HCT116 (cell line): Measurements from ENCODE around the gene TPR. TPM values are rescaled to one million over a fixed set of nuclear protein-coding genes. Genes with fewer than 3 reads are reported as not detected.

Experiments used
- ATAC-seq: fragments of 200-7000 bp; cut with Tn5 transposase; 2 replicates; pipeline ENCODE4 v1.9.1; 2020; ENCODE audit warnings: mild to moderate bottlenecking, moderate library complexity
- BruUV-seq: library from RNA; stranded (reverse); fragments of 400-500 nt; replicated peaks from 2 replicates; lab custom pipeline; 2021; lab: Mats Ljungman, UMichigan
- CTCF ChIA-PET: fragments of 300-600 bp; sonication (Branson Sonifier 250); formaldehyde crosslinking; loops from one replicate; lab custom pipeline; 2021; ENCODE audit warnings: antibody characterized with exemption; lab: Charles Lee
- POLR2A ChIA-PET: fragments of 300-600, 350-600 bp; sonication (Branson Sonifier 250); formaldehyde crosslinking; loops from one replicate; lab custom pipeline; 2021; ENCODE audit warnings: antibody characterized with exemption; lab: Charles Lee
- RAD21 ChIA-PET, 2 experiments: fragments of 300-600 bp; sonication (Branson Sonifier 250); formaldehyde crosslinking; loops; one replicate each; lab custom pipeline; 2023; ENCODE audit warnings: low total read pairs in 2 of 2; ENCODE audit not compliant: uncharacterized antibody in 2 of 2, unreplicated experiment in 2 of 2, low non-redundant PET in 1 of 2; lab: Charles Lee
- DNase-seq: peaks from one replicate; pipeline ENCODE4 v3.0.0-alpha.2; 2010; ENCODE audit warnings: low read depth, low spot score
- H2AFZ ChIP-seq: fragments of 200-600 bp; shearing (Covaris generic), sonication (generic); 2 replicates; pipeline ENCODE4 v1.6.1; 2017; ENCODE audit warnings: low read depth, mixed run types, mixed read lengths, antibody characterized with exemption, low read length; ENCODE audit not compliant: poor library complexity, severe bottlenecking
- H3K27ac ChIP-seq: 2 replicates; pipeline ENCODE4 v1.5.1; 2012; ENCODE audit warnings: low read depth, low read length
- H3K27me3 ChIP-seq: fragments of 200-600 bp; sonication (generic); 2 replicates; pipeline ENCODE4 v1.6.1; 2016; ENCODE audit warnings: mixed run types, low read length, mixed read lengths; ENCODE audit not compliant: insufficient read depth
- H3K36me3 ChIP-seq, 2 experiments: fragments of 200-500 bp in 1 of 2; fragments of 200-600 bp in 1 of 2; sonication (Bioruptor generic) in 1 of 2; sonication (generic) in 1 of 2; 2 replicates each; pipeline versions ENCODE4 v1.5.1 to v1.6.1; 2014 to 2016; ENCODE audit warnings: low read length in 2 of 2, inconsistent platforms in 1 of 2, mixed read lengths in 1 of 2, mixed run types in 1 of 2; ENCODE audit not compliant: insufficient read depth in 2 of 2, control insufficient read depth in 1 of 2
- H3K4me1 ChIP-seq, 2 experiments: fragments of 200-600 bp in 1 of 2; sonication (generic) in 1 of 2; 2 replicates each; pipeline versions ENCODE4 v1.5.1 to v1.6.1; 2012 to 2017; ENCODE audit warnings: low read length in 2 of 2, inconsistent platforms in 1 of 2, mild to moderate bottlenecking in 1 of 2, mixed read lengths in 1 of 2, mixed run types in 1 of 2, moderate library complexity in 1 of 2; ENCODE audit not compliant: insufficient read depth in 2 of 2, control insufficient read depth in 1 of 2
- H3K4me2 ChIP-seq: fragments of 200-600 bp; sonication (generic); 2 replicates; pipeline ENCODE4 v1.6.1; 2017; ENCODE audit warnings: mixed run types, low read length, mixed read lengths
- H3K4me3 ChIP-seq, 2 experiments: fragments of 200-600 bp in 1 of 2; sonication (generic) in 1 of 2; replicated peaks in 1 of 2; 2 replicates each; pipeline ENCODE4 v1.5.1; 2011 to 2016; ENCODE audit warnings: low read length in 2 of 2, control low read depth in 1 of 2, low read depth in 1 of 2, mild to moderate bottlenecking in 1 of 2, mixed read lengths in 1 of 2, mixed run types in 1 of 2
- H3K79me2 ChIP-seq: fragments of 200-600 bp; sonication (generic); 2 replicates; pipeline ENCODE4 v1.6.1; 2017; ENCODE audit warnings: mild to moderate bottlenecking, mixed run types, low read length, moderate library complexity, mixed read lengths; ENCODE audit not compliant: insufficient read depth
- H3K9ac ChIP-seq: fragments of 200-600 bp; sonication (generic); 2 replicates; pipeline ENCODE4 v1.6.1; 2016; ENCODE audit warnings: low read length, mixed read lengths
- H3K9me2 ChIP-seq: fragments of 200-600 bp; sonication (generic), shearing (Covaris generic); 2 replicates; pipeline ENCODE4 v1.6.1; 2017; ENCODE audit warnings: mixed run types, mild to moderate bottlenecking, moderate library complexity; ENCODE audit not compliant: insufficient read depth
- H3K9me3 ChIP-seq, 2 experiments: fragments of 200-500 bp in 1 of 2; fragments of 200-600 bp in 1 of 2; sonication (Bioruptor generic) in 1 of 2; sonication (generic) in 1 of 2; 2 replicates each; pipeline ENCODE4 v1.6.1; 2014 to 2017; ENCODE audit warnings: low read length in 2 of 2, mixed read lengths in 2 of 2, inconsistent platforms in 1 of 2, low read depth in 1 of 2, mild to moderate bottlenecking in 1 of 2, mixed run types in 1 of 2, moderate library complexity in 1 of 2; ENCODE audit not compliant: control insufficient read depth in 1 of 2, insufficient read depth in 1 of 2
- H4K20me1 ChIP-seq: fragments of 200-600 bp; sonication (generic), shearing (Covaris generic); 2 replicates; pipeline ENCODE4 v1.6.1; 2017; ENCODE audit warnings: mixed run types, mild to moderate bottlenecking, moderate library complexity; ENCODE audit not compliant: insufficient read depth
- CBX3 ChIP-seq: IDR thresholded peaks from 2 replicates; pipeline ENCODE4 v1.6.1; 2012; ENCODE audit warnings: low read depth
- CEBPB ChIP-seq: IDR thresholded peaks from 2 replicates; pipeline ENCODE4 v1.6.1; 2012; ENCODE audit warnings: low read depth
- EGR1 ChIP-seq: IDR thresholded peaks from 2 replicates; pipeline ENCODE4 v1.6.1; 2012; ENCODE audit warnings: low read depth
- ELF1 ChIP-seq: IDR thresholded peaks from 2 replicates; pipeline ENCODE4 v1.6.1; 2012; ENCODE audit warnings: low read depth, borderline replicate concordance
- EZH2 ChIP-seq: fragments of 200-600 bp; sonication (generic); IDR thresholded peaks from 2 replicates; pipeline ENCODE4 v1.6.1; 2017; ENCODE audit warnings: antibody characterized with exemption, mixed run types
- EZH2phosphoT487 ChIP-seq: fragments of 200-600 bp; IDR thresholded peaks from 2 replicates; pipeline ENCODE4 v1.6.1; 2018; ENCODE audit warnings: antibody characterized with exemption, borderline replicate concordance
- FOSL1 ChIP-seq: IDR thresholded peaks from 2 replicates; pipeline ENCODE4 v1.6.1; 2012; ENCODE audit warnings: low read depth
- JUND ChIP-seq: IDR thresholded peaks from 2 replicates; pipeline ENCODE4 v1.6.1; 2012
- POLR2A ChIP-seq: IDR thresholded peaks from 2 replicates; pipeline ENCODE4 v1.7.0; 2011; ENCODE audit warnings: borderline replicate concordance; ENCODE audit not compliant: insufficient read depth, insufficient read length; ENCODE audit errors: extremely low read depth
- POLR2AphosphoS5 ChIP-seq: IDR thresholded peaks from 2 replicates; pipeline ENCODE4 v1.6.1; 2011; ENCODE audit warnings: mild to moderate bottlenecking, low read depth, low read length, moderate library complexity
- REST ChIP-seq: IDR thresholded peaks from 2 replicates; pipeline ENCODE4 v1.6.1; 2012; ENCODE audit warnings: low read depth
- SRF ChIP-seq: IDR thresholded peaks from 2 replicates; pipeline ENCODE4 v1.6.1; 2012; ENCODE audit warnings: low read depth
- YY1 ChIP-seq: IDR thresholded peaks from 2 replicates; pipeline ENCODE4 v1.6.1; 2011; ENCODE audit warnings: low read length, low read depth, moderate library complexity, mild to moderate bottlenecking; ENCODE audit not compliant: insufficient replicate concordance; ENCODE audit errors: extremely low read depth
- ZBTB33 ChIP-seq: IDR thresholded peaks from 2 replicates; pipeline ENCODE4 v1.6.1; 2011; ENCODE audit warnings: mild to moderate bottlenecking, low read length, moderate library complexity; ENCODE audit not compliant: insufficient replicate concordance; ENCODE audit errors: extremely low read depth
- ZFX ChIP-seq: fragments of 450-650 bp; IDR thresholded peaks from 2 replicates; pipeline ENCODE4 v1.6.1; 2017
- ZNF274 ChIP-seq: fragments of 200-500 bp; sonication (Bioruptor generic); IDR thresholded peaks from 2 replicates; pipeline ENCODE4 v1.6.1; 2014; ENCODE audit warnings: mild to moderate bottlenecking, low read depth, low read length, inconsistent platforms
- intact Hi-C: fragments of 100-400 bp; cut with micrococcal nuclease; formaldehyde crosslinking; loops from 2 replicates; pipeline ENCODE4 v1.10.0; 2022
- total RNA-seq: library from RNA; stranded (reverse); gene quantifications from one replicate; pipeline ENCODE4 v1.2.1, GENCODE V29; 2021; ENCODE audit not compliant: unreplicated experiment
- TF ChIP-seq, protein P1 (sequence below): IDR thresholded peaks from 2 replicates; pipeline ENCODE4 v1.6.1; 2012

Gene TPR
- total RNA-seq, 1 experiment from 2014 or later = 131 TPM

- Histone ChIP-seq H3K9ac (no peak overlapping the region), H3K27ac (no peak overlapping the region), H2AFZ (no peak overlapping the region), H3K9me3 (no peaks in the 10 kb centered on the region), H4K20me1 (no peaks in the 10 kb centered on the region), H3K27me3 (no peaks in the 10 kb centered on the region), H3K4me2 (no peak overlapping the region), H3K9me2 (no peaks in the 10 kb centered on the region), H3K4me1 (no peaks in the 10 kb centered on the region), H3K4me3 (no peak overlapping the region), H3K36me3 (peaks cover 62 to 92% of the 10 kb centered on the region in 2 experiments), H3K79me2 (no peaks in the 10 kb centered on the region)
- ChIA-PET RAD21 (no interaction called here), CTCF (no interaction called here), POLR2A (no interaction called here)
- DNase-seq (no peak), ATAC-seq (no peak)
- no TSS peak for BruUV-seq
- TF ChIP-seq POLR2AphosphoS5 (no peak), CBX3 (no peak), CEBPB (no peak), ELF1 (no peak), REST (no peak), JUND (no peak), EZH2phosphoT487 (no peak), ZBTB33 (no peak), POLR2A (no peak), ZNF274 (no peak), EGR1 (no peak), FOSL1 (no peak), ZFX (no peak), EZH2 (no peak), SRF (no peak), YY1 (no peak)
- TF ChIP-seq, protein P1, sequence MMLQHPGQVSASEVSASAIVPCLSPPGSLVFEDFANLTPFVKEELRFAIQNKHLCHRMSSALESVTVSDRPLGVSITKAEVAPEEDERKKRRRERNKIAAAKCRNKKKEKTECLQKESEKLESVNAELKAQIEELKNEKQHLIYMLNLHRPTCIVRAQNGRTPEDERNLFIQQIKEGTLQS = no peak
- intact Hi-C loops = no loop called here
Observed at GRCh38 chr1:186337554-186337953, 37.5 kb downstream of the TPR start.
